Measurements from ENCODE around the gene CHST11.
"Not testable (repeated sequence)": the region's sequence is repeated elsewhere in the genome, so short reads cannot be mapped to it uniquely, and the experiment has no call there.

The CHST11 gene

GRCh38 chr12:104529130-104529874 is 72.6 kb downstream of the CHST11 start:
- DNase-seq (ENCODE audit: low spot score) = no peak

GRCh38 chr12:104532636-104533035 is 75.9 kb downstream of the CHST11 start:
- DNase-seq (ENCODE audit: low spot score) = no peak

GRCh38 chr12:104533134-104533533 is 76.4 kb downstream of the CHST11 start:
- DNase-seq (ENCODE audit: low spot score) = no peak

GRCh38 chr12:104534162-104534856 is 77.6 kb downstream of the CHST11 start:
- no peak for DNase-seq (ENCODE audit: low spot score)

GRCh38 chr12:104534857-104535248 is 78.1 kb downstream of the CHST11 start:
- DNase-seq (ENCODE audit: low spot score) = no peak

GRCh38 chr12:104535369-104535768 is 78.6 kb downstream of the CHST11 start:
- DNase-seq (ENCODE audit: low spot score) = no peak

GRCh38 chr12:104536841-104537240 is 80.1 kb downstream of the CHST11 start:
- DNase-seq (ENCODE audit: low spot score) = no peak

- no peak for DNase-seq (ENCODE audit: low spot score)
These were observed 81.3 kb downstream of the CHST11 start for GRCh38 chr12:104538056-104538455.

GRCh38 chr12:104538891-104539462 is 82.2 kb downstream of the CHST11 start:
- no peak for DNase-seq (ENCODE audit: low spot score)

- DNase-seq (ENCODE audit: low spot score) = no peak
These were observed 88.1 kb downstream of the CHST11 start for GRCh38 chr12:104544836-104545235.

GRCh38 chr12:104546575-104546974 is 89.8 kb downstream of the CHST11 start:
- no peak for DNase-seq (ENCODE audit: low spot score)

- no peak for DNase-seq (ENCODE audit: low spot score)
These were observed 90.5 kb downstream of the CHST11 start for GRCh38 chr12:104547235-104547634.

GRCh38 chr12:104549815-104550480 is 93.2 kb downstream of the CHST11 start:
- no peak for DNase-seq (ENCODE audit: low spot score)

GRCh38 chr12:104551313-104551931 is 94.7 kb downstream of the CHST11 start:
- DNase-seq (ENCODE audit: low spot score) = no peak

GRCh38 chr12:104553421-104553820 is 96.7 kb downstream of the CHST11 start:
- DNase-seq (ENCODE audit: low spot score) = no peak

GRCh38 chr12:104555648-104556047 is 98.9 kb downstream of the CHST11 start:
- DNase-seq (ENCODE audit: low spot score) = no peak

- no peak for DNase-seq (ENCODE audit: low spot score)
These were observed 100.9 kb downstream of the CHST11 start for GRCh38 chr12:104557488-104558195.

GRCh38 chr12:104560881-104561280 is 104.1 kb downstream of the CHST11 start:
- DNase-seq (ENCODE audit: low spot score) = no peak

GRCh38 chr12:104562763-104563162 is 106.0 kb downstream of the CHST11 start:
- DNase-seq (ENCODE audit: low spot score) = no peak

- DNase-seq (ENCODE audit: low spot score) = not testable (repeated sequence)
These were observed 107.9 kb downstream of the CHST11 start for GRCh38 chr12:104564662-104565061.

GRCh38 chr12:104565606-104566243 is 109.0 kb downstream of the CHST11 start:
- DNase-seq (ENCODE audit: low spot score) = no peak
